K562 (cell line): ENCODE results near the gene MEGF11. TPM values are rescaled to one million over a fixed set of nuclear protein-coding genes. Genes with fewer than 3 reads are reported as not detected.

Source experiments
- ATAC-seq: fragments of 200-7000 bp; cut with Tn5 transposase; 3 replicates; pipeline ENCODE4 v1.9.1; 2020; ENCODE audit warnings: moderate library complexity
- BruUV-seq: library from RNA; stranded (reverse); fragments of 400-500 nt; replicated peaks from 2 replicates; lab custom pipeline; 2021; lab: Mats Ljungman, UMichigan
- CTCF ChIA-PET: fragments of 300-600 bp; formaldehyde crosslinking; extraction: SDS; loops from one replicate; lab custom pipeline; 2021; ENCODE audit warnings: low intra/inter-chr PET ratio; lab: Yijun Ruan, JAX
- POLR2A ChIA-PET: fragments of 300-600, 350-650 bp; sonication (Branson Sonifier 250); formaldehyde crosslinking; extraction: SDS; loops from one replicate; lab custom pipeline; 2021; ENCODE audit warnings: antibody characterized with exemption, inconsistent platforms; lab: Yijun Ruan, JAX
- DNase-seq, 4 experiments: peaks; one replicate each; pipeline versions ENCODE4 v3.0.0 to v3.0.0-alpha.2; 2011 to 2018; ENCODE audit warnings: low spot score in 3 of 4, mixed read lengths in 3 of 4; ENCODE audit errors: extremely low read depth in 1 of 4
- FAIRE-seq: peaks from 2 replicates; lab custom pipeline; 2011; peaks lifted over from hg19 to GRCh38; lab: Jason Lieb, UNC
- H2AFZ ChIP-seq: 2 replicates; pipeline ENCODE4 v1.6.0; 2011; ENCODE audit warnings: low read depth, low read length, control low read depth, inconsistent platforms
- H3K27ac ChIP-seq: fragments of 200-600 bp; 3 replicates; pipeline ENCODE4 v1.8.0; 2011; ENCODE audit warnings: low read depth, mild to moderate bottlenecking, control low read depth, inconsistent platforms, low read length, moderate library complexity, mixed read lengths; ENCODE audit errors: extremely low read depth
- H3K27me3 ChIP-seq, 2 experiments: fragments of 300-600 bp in 1 of 2; 2 replicates in 1 of 2; 3 replicates in 1 of 2; pipeline versions ENCODE4 v1.6.0 to v1.8.0; 2011; ENCODE audit warnings: inconsistent platforms in 2 of 2, low read length in 2 of 2, mild to moderate bottlenecking in 1 of 2, mixed read lengths in 1 of 2, moderate library complexity in 1 of 2; ENCODE audit not compliant: control insufficient read depth in 2 of 2, insufficient read depth in 2 of 2
- H3K36me3 ChIP-seq: fragments of 300-600 bp; 3 replicates; pipeline ENCODE4 v1.8.0; 2011; ENCODE audit warnings: mild to moderate bottlenecking, low read length, inconsistent platforms; ENCODE audit not compliant: control insufficient read depth, insufficient read depth
- H3K4me1 ChIP-seq, 2 experiments: fragments of 200-600 bp in 1 of 2; replicated peaks in 1 of 2; 2 replicates in 1 of 2; 3 replicates in 1 of 2; pipeline versions ENCODE4 v1.5.1 to v1.8.0; 2011; ENCODE audit warnings: inconsistent platforms in 2 of 2, low read length in 2 of 2, mild to moderate bottlenecking in 1 of 2, mixed read lengths in 1 of 2, moderate library complexity in 1 of 2; ENCODE audit not compliant: control insufficient read depth in 2 of 2, insufficient read depth in 2 of 2
- H3K4me2 ChIP-seq: 2 replicates; pipeline ENCODE4 v1.6.1; 2011; ENCODE audit warnings: low read length, control low read depth, inconsistent platforms, mixed read lengths; ENCODE audit not compliant: insufficient read depth
- H3K4me3 ChIP-seq: fragments of 200-600 bp; sonication (generic), shearing (Covaris generic); 2 replicates; pipeline ENCODE4 v1.5.1; 2016; ENCODE audit warnings: control low read depth, inconsistent platforms
- H3K79me2 ChIP-seq: fragments of 200-600 bp; 3 replicates; pipeline ENCODE4 v1.8.0; 2011; ENCODE audit warnings: low read length, inconsistent platforms; ENCODE audit not compliant: control insufficient read depth, insufficient read depth
- H3K9ac ChIP-seq, 2 experiments: 2 replicates each; pipeline versions ENCODE4 v1.6.0 to v1.6.1; 2011; ENCODE audit warnings: low read depth in 2 of 2, low read length in 2 of 2, control low read depth in 1 of 2, inconsistent platforms in 1 of 2, mild to moderate bottlenecking in 1 of 2, mixed read lengths in 1 of 2; ENCODE audit not compliant: insufficient read depth in 1 of 2
- H3K9me1 ChIP-seq: one replicate; pipeline ENCODE4 v1.6.0; 2011; ENCODE audit warnings: inconsistent platforms, mild to moderate bottlenecking, low read length, moderate library complexity; ENCODE audit not compliant: control insufficient read depth, insufficient read depth
- H3K9me3 ChIP-seq: replicated peaks from 2 replicates; pipeline ENCODE4 v1.5.1; 2011; ENCODE audit warnings: low read depth, low read length, inconsistent platforms; ENCODE audit not compliant: control insufficient read depth, insufficient read depth
- H4K20me1 ChIP-seq: replicated peaks from 2 replicates; pipeline ENCODE4 v1.6.1; 2011; ENCODE audit warnings: low read length, inconsistent platforms, mixed read lengths; ENCODE audit not compliant: control insufficient read depth, insufficient read depth
- ATF3 ChIP-seq, 2 experiments: fragments of 450-650 bp in 1 of 2; sonication (generic) in 1 of 2; formaldehyde crosslinking in 1 of 2; IDR thresholded peaks in 1 of 2; conservative IDR thresholded peaks in 1 of 2; 2 replicates each; pipeline versions ENCODE4 v1.6.1 to v1.8.1; 2016 to 2023; ENCODE audit warnings: mild to moderate bottlenecking in 2 of 2, moderate library complexity in 2 of 2, inconsistent platforms in 1 of 2, missing genetic modification reagents in 1 of 2
- ETS2 ChIP-seq: IDR thresholded peaks from 2 replicates; pipeline ENCODE4 v1.6.1; 2016; ENCODE audit warnings: borderline replicate concordance, missing genetic modification characterization, mild to moderate bottlenecking, moderate library complexity, missing compliant biosample characterization; ENCODE audit not compliant: poor library complexity, severe bottlenecking
- HMBOX1 ChIP-seq: sonication (generic); IDR thresholded peaks from 2 replicates; pipeline ENCODE4 v1.6.1; 2016
- MEF2A ChIP-seq: IDR thresholded peaks from 2 replicates; pipeline ENCODE4 v1.6.1; 2011; ENCODE audit warnings: low read depth, mild to moderate bottlenecking, low read length, moderate library complexity; ENCODE audit not compliant: control insufficient read depth
- NFXL1 ChIP-seq: fragments of 450-650 bp; formaldehyde crosslinking; IDR thresholded peaks from 2 replicates; pipeline ENCODE4 v1.4.0; 2021; ENCODE audit warnings: mild to moderate bottlenecking
- RBM22 ChIP-seq: fragments of 200-400 bp; formaldehyde crosslinking; IDR thresholded peaks from 2 replicates; pipeline ENCODE4 v1.6.1; 2018; ENCODE audit warnings: low read length, low read depth; ENCODE audit not compliant: poor library complexity, severe bottlenecking
- SMC3 ChIP-seq: conservative IDR thresholded peaks from 2 replicates; pipeline ENCODE4 v1.6.1; 2011; ENCODE audit warnings: low read depth, low read length, improper control_type of control experiment; ENCODE audit not compliant: insufficient read depth
- TEAD1 ChIP-seq, 2 experiments: fragments of 450-650 bp in 1 of 2; sonication (generic) in 1 of 2; formaldehyde crosslinking; IDR thresholded peaks; 2 replicates each; pipeline versions ENCODE4 v1.4.0 to v1.8.0; 2020 to 2022; ENCODE audit warnings: mild to moderate bottlenecking in 2 of 2, missing genetic modification reagents in 1 of 2
- TRIM28 ChIP-seq: fragments of 450-650 bp; IDR thresholded peaks from 2 replicates; pipeline ENCODE4 v1.6.1; 2017
- YBX1 ChIP-seq: fragments of 450-650 bp; IDR thresholded peaks from 2 replicates; pipeline ENCODE4 v1.7.1; 2016; ENCODE audit warnings: mild to moderate bottlenecking
- ZNF512 ChIP-seq: IDR thresholded peaks from 2 replicates; pipeline ENCODE4 v1.6.1; 2016; ENCODE audit warnings: missing genetic modification characterization, missing compliant biosample characterization
- WGBS: fragments of 100-300 bp; shearing (Covaris generic); methylation state at CpG from one replicate; pipeline ENCODE4 v1.1.6; 2016; ENCODE audit warnings: low coverage, mixed read lengths; ENCODE audit not compliant: insufficient coverage; ENCODE audit errors: missing lambda C conversion rate; 5-methylcytosine and 5-hydroxymethylcytosine counted together
- in situ Hi-C: fragments of 300-500 bp; cut with MboI; formaldehyde crosslinking; loops from 4 replicates; pipeline ENCODE4 v1.15.0; 2018; ENCODE audit warnings: inconsistent platforms, mixed read lengths
- intact Hi-C: fragments of 100-400 bp; cut with micrococcal nuclease; formaldehyde crosslinking; loops from 2 replicates; pipeline ENCODE4 v1.14.2; 2022
- polyA plus RNA-seq, 8 experiments: library from polyadenylated mRNA; depleted of rRNA in 4 of 8; stranded (reverse) in 5 of 8; unstranded in 3 of 8; fragments of >200 nt; fragmentation: Nextera tagmentation in 2 of 8; fragmentation: Illumina TruSeq in 1 of 8; extraction: Ambion mirVana in 2 of 8; extraction: Trizol in 1 of 8; gene quantifications; 2 replicates each; pipeline versions ENCODE4 v1.2.1 to v1.2.3, GENCODE V29; 2011 to 2014; ENCODE audit warnings: inconsistent platforms in 1 of 8, missing spikeins in 1 of 8
- total RNA-seq, 7 experiments: library from RNA; depleted of rRNA in 6 of 7; stranded (reverse); fragments of >200 nt in 6 of 7; fragmentation: Illumina TruSeq in 2 of 7; extraction: Trizol in 2 of 7; gene quantifications; 2 replicates each; pipeline versions ENCODE4 v1.2.1 to v1.2.3, GENCODE V29; 2011 to 2021; ENCODE audit warnings: low replicate concordance in 1 of 7

MEGF11 gene
- total and polyA plus RNA-seq, 9 of the 15 experiments (the other 6 are each of a cell fraction or from before 2014, with no cell fraction given) = 0.06 to 0.23 (median 0.20) TPM; not detected in 6

- POLR2A ChIA-PET = interaction anchor here (0.7 kb wide), 1 partner anchor 123 kb away, joined by 4 read pairs; no protein-coding TSS in a partner anchor
- intact Hi-C loops = no loop called here
- TF ChIP-seq NFXL1 = no peak
- peak; percentile 79 for TF ChIP-seq ZNF512 (tag)
- Histone ChIP-seq H3K4me1 (no peaks in the 10 kb centered on the region), H3K4me2 (no peak overlapping the region), H3K4me3 (no peak overlapping the region), H3K9me3 (no peaks in the 10 kb centered on the region), H3K9me1 (no peaks in the 10 kb centered on the region), H3K36me3 (no peaks in the 10 kb centered on the region), H3K79me2 (no peaks in the 10 kb centered on the region), H3K27ac (no peak overlapping the region), H3K27me3 (peaks cover 15 to 64% of the 10 kb centered on the region in 2 experiments; a peak in 4 of 5 replicates), H4K20me1 (peaks cover 8% of the 10 kb centered on the region; the same call in 1 of the 2 replicates), H2AFZ (no peak overlapping the region), H3K9ac (no peak overlapping the region)
- DNase-seq = no peak
- in situ Hi-C loops = no loop called here
- no peak for FAIRE-seq
- BruUV-seq = no TSS peak
- ATAC-seq = no peak
- 0% methylated on average over 5 of the region's 5 CpGs for WGBS
- CTCF ChIA-PET = no interaction called here
Observed at GRCh38 chr15:65990298-65990981, 263.1 kb downstream of the MEGF11 start.

GRCh38 chr15:65987100-65987499, 266.4 kb downstream of the MEGF11 start:
- H2AFZ ChIP-seq = no peak overlapping the region
- no peak overlapping the region for H3K27ac ChIP-seq
- ATAC-seq = no peak
- FAIRE-seq = no peak
- no peak overlapping the region for H3K4me3 ChIP-seq
- no peaks in the 10 kb centered on the region for H3K79me2 ChIP-seq
- in situ Hi-C loops = no loop called here
- H3K36me3 ChIP-seq = no peaks in the 10 kb centered on the region
- H3K9ac ChIP-seq = no peak overlapping the region
- peaks cover 0 to 5% of the 10 kb centered on the region in 2 experiments; a peak in 2 of 5 replicates for H3K4me1 ChIP-seq
- no peak for DNase-seq
- no peak overlapping the region for H3K4me2 ChIP-seq
- H3K27me3 ChIP-seq = peaks cover 28 to 68% of the 10 kb centered on the region in 2 experiments
- WGBS = 2% methylated on average over 5 of the region's 5 CpGs
- H3K9me3 ChIP-seq = no peaks in the 10 kb centered on the region
- POLR2A ChIA-PET = interaction anchor here (1.1 kb wide), 1 partner anchor 10 kb away, joined by 3 read pairs; no protein-coding TSS in a partner anchor
- no TSS peak for BruUV-seq
- intact Hi-C loops = loop anchor here (10.0 kb wide), 1 partner anchor 208 kb away; no protein-coding TSS in a partner anchor
- CTCF ChIA-PET = no interaction called here
- H3K9me1 ChIP-seq = no peaks in the 10 kb centered on the region
- no peaks in the 10 kb centered on the region for H4K20me1 ChIP-seq
- TF ChIP-seq TEAD1 (CRISPR knock-in tag; IDR thresholded peaks at IDR 0.05) = no peak
- no peak for TF ChIP-seq ATF3 (IDR thresholded peaks at IDR 0.05)
- no peak for TF ChIP-seq ATF3 (CRISPR knock-in tag; conservative IDR thresholded peaks at IDR 0.05)
- TF ChIP-seq TRIM28 = no peak
- TF ChIP-seq HMBOX1 = no peak
- TF ChIP-seq RBM22 = no peak
- no peak for TF ChIP-seq YBX1
- no peak for TF ChIP-seq MEF2A
- no peak for TF ChIP-seq SMC3
- TF ChIP-seq ETS2 = no peak
